IMR-90 (cell line): ENCODE data around the gene ZBTB1. TPM values are rescaled to one million over a fixed set of nuclear protein-coding genes. Genes with fewer than 3 reads are reported as not detected.

ENCODE experiments used
- ATAC-seq: fragments of 200-7000 bp; cut with Tn5 transposase; 2 replicates; pipeline ENCODE4 v1.9.1; 2020; ENCODE audit warnings: low read depth, mild to moderate bottlenecking, moderate library complexity
- BruUV-seq: library from RNA; stranded (reverse); fragments of 400-500 nt; replicated peaks from 2 replicates; lab custom pipeline; 2021; lab: Mats Ljungman, UMichigan
- CTCF ChIA-PET: fragments of 300-600 bp; formaldehyde crosslinking; extraction: SDS; loops from one replicate; lab custom pipeline; 2021; ENCODE audit warnings: antibody characterized with exemption; lab: Yijun Ruan, JAX
- POLR2A ChIA-PET: fragments of 300-600 bp; sonication (Branson Sonifier 250); formaldehyde crosslinking; loops from one replicate; lab custom pipeline; 2022; ENCODE audit warnings: antibody characterized with exemption; ENCODE audit not compliant: unreplicated experiment; lab: Charles Lee
- DNase-seq: peaks from one replicate; pipeline ENCODE4 v3.0.0; 2013
- H2AFZ ChIP-seq: replicated peaks from 2 replicates; pipeline ENCODE3; 2013; ENCODE audit warnings: low read length, mild to moderate bottlenecking; ENCODE audit not compliant: poor library complexity
- H2AK5ac ChIP-seq: 2 replicates; pipeline ENCODE4 v1.6.1; 2013; ENCODE audit warnings: low read depth, low read length, inconsistent platforms
- H2AK9ac ChIP-seq: replicated peaks from 2 replicates; pipeline ENCODE3; 2013; ENCODE audit warnings: mild to moderate bottlenecking, low read depth, low read length, moderate library complexity; ENCODE audit not compliant: poor library complexity
- H2BK120ac ChIP-seq: 2 replicates; pipeline ENCODE4 v1.6.1; 2013; ENCODE audit warnings: low read depth, low read length, inconsistent platforms
- H2BK15ac ChIP-seq: 3 replicates; pipeline ENCODE4 v1.6.1; 2013; ENCODE audit warnings: low read depth, low read length, inconsistent platforms
- H2BK20ac ChIP-seq: 2 replicates; pipeline ENCODE4 v1.6.1; 2013; ENCODE audit warnings: low read depth, mild to moderate bottlenecking, inconsistent platforms, low read length, moderate library complexity
- H2BK5ac ChIP-seq: 2 replicates; pipeline ENCODE4 v1.6.1; 2013; ENCODE audit warnings: mild to moderate bottlenecking, low read depth, low read length, inconsistent platforms; ENCODE audit not compliant: poor library complexity, severe bottlenecking
- H3K14ac ChIP-seq: replicated peaks from 2 replicates; pipeline ENCODE4 v1.6.1; 2013; ENCODE audit warnings: low read depth, low read length, inconsistent platforms
- H3K18ac ChIP-seq: 2 replicates; pipeline ENCODE4 v1.6.1; 2013; ENCODE audit warnings: low read depth, low read length, control low read depth
- H3K23ac ChIP-seq: 2 replicates; pipeline ENCODE4 v1.6.1; 2013; ENCODE audit warnings: low read depth, low read length, inconsistent platforms
- H3K27ac ChIP-seq: 2 replicates; pipeline ENCODE4 v1.5.1; 2013; ENCODE audit warnings: mild to moderate bottlenecking, control low read depth, low read length; ENCODE audit not compliant: insufficient read depth
- H3K27me3 ChIP-seq: 2 replicates; pipeline ENCODE4 v1.6.1; 2013; ENCODE audit warnings: low read length; ENCODE audit not compliant: control insufficient read depth, insufficient read depth
- H3K36me3 ChIP-seq: 2 replicates; pipeline ENCODE4 v1.6.1; 2013; ENCODE audit warnings: low read length, mixed read lengths; ENCODE audit not compliant: control insufficient read depth, insufficient read depth
- H3K4ac ChIP-seq: 2 replicates; pipeline ENCODE4 v1.6.1; 2013; ENCODE audit warnings: low read depth, low read length, inconsistent platforms
- H3K4me1 ChIP-seq: 2 replicates; pipeline ENCODE4 v1.6.1; 2013; ENCODE audit warnings: low read length, mixed read lengths; ENCODE audit not compliant: control insufficient read depth, insufficient read depth
- H3K4me2 ChIP-seq: 2 replicates; pipeline ENCODE4 v1.6.1; 2013; ENCODE audit warnings: low read depth, mild to moderate bottlenecking, control low read depth, low read length, moderate library complexity
- H3K4me3 ChIP-seq: 2 replicates; pipeline ENCODE4 v1.5.1; 2013; ENCODE audit warnings: low read depth, mild to moderate bottlenecking, control low read depth, low read length, moderate library complexity; ENCODE audit not compliant: insufficient read depth
- H3K56ac ChIP-seq: 2 replicates; pipeline ENCODE4 v1.6.1; 2013; ENCODE audit warnings: low read length, inconsistent platforms; ENCODE audit not compliant: insufficient read depth; ENCODE audit errors: extremely low read depth
- H3K79me1 ChIP-seq, 2 experiments: 2 replicates each; pipeline ENCODE4 v1.6.1; 2013; ENCODE audit warnings: low read length in 2 of 2, inconsistent platforms in 1 of 2, low read depth in 1 of 2
- H3K9ac ChIP-seq: 2 replicates; pipeline ENCODE4 v1.6.1; 2013; ENCODE audit warnings: low read depth, low read length, control low read depth
- H3K9me1 ChIP-seq: 2 replicates; pipeline ENCODE4 v1.6.1; 2013; ENCODE audit warnings: low read length, inconsistent platforms; ENCODE audit not compliant: insufficient read depth
- H3K9me3 ChIP-seq: 2 replicates; pipeline ENCODE4 v1.6.1; 2013; ENCODE audit warnings: low read length; ENCODE audit not compliant: control insufficient read depth, insufficient read depth
- H4K20me1 ChIP-seq: 2 replicates; pipeline ENCODE4 v1.6.1; 2013; ENCODE audit warnings: low read length, inconsistent platforms; ENCODE audit not compliant: insufficient read depth
- H4K5ac ChIP-seq: 2 replicates; pipeline ENCODE4 v1.6.1; 2013; ENCODE audit warnings: mild to moderate bottlenecking, low read depth, low read length, control low read depth
- H4K8ac ChIP-seq, 2 experiments: 2 replicates each; pipeline ENCODE4 v1.6.1; 2013; ENCODE audit warnings: low read depth in 2 of 2, low read length in 2 of 2, control low read depth in 1 of 2, inconsistent platforms in 1 of 2
- H4K91ac ChIP-seq: 2 replicates; pipeline ENCODE4 v1.6.1; 2013; ENCODE audit warnings: low read depth, low read length, inconsistent platforms; ENCODE audit not compliant: insufficient read depth
- CEBPB ChIP-seq: IDR thresholded peaks from 2 replicates; pipeline ENCODE4 v1.6.1; 2012; ENCODE audit warnings: low read depth, low read length, improper control_type of control experiment
- MAFK ChIP-seq: IDR thresholded peaks from 2 replicates; pipeline ENCODE4 v1.6.1; 2012; ENCODE audit warnings: low read depth, low read length, improper control_type of control experiment
- MAZ ChIP-seq: IDR thresholded peaks from 2 replicates; pipeline ENCODE4 v1.6.1; 2012; ENCODE audit warnings: low read depth, mild to moderate bottlenecking, low read length, improper control_type of control experiment, moderate library complexity, borderline replicate concordance
- RAD21 ChIP-seq: IDR thresholded peaks from 2 replicates; pipeline ENCODE4 v1.6.1; 2012; ENCODE audit warnings: low read length, improper control_type of control experiment
- RCOR1 ChIP-seq: IDR thresholded peaks from 2 replicates; pipeline ENCODE4 v1.6.1; 2012; ENCODE audit warnings: mild to moderate bottlenecking, low read length, improper control_type of control experiment; ENCODE audit not compliant: insufficient replicate concordance
- RFX5 ChIP-seq: IDR thresholded peaks from 2 replicates; pipeline ENCODE4 v1.8.0; 2012; ENCODE audit warnings: low read depth, mild to moderate bottlenecking, low read length, moderate library complexity
- WGBS, 2 experiments: methylation state at CpG; one replicate each; pipeline versions ENCODE4 v1.1.5 to v1.1.7; 2013; ENCODE audit warnings: missing lambda C conversion rate in 2 of 2; ENCODE audit not compliant: insufficient read length in 1 of 2; ENCODE audit errors: extremely low coverage in 2 of 2; 5-methylcytosine and 5-hydroxymethylcytosine counted together
- dilution Hi-C: fragments of 300-500 bp; cut with HindIII; formaldehyde crosslinking; loops from one replicate; pipeline ENCODE4 v1.14.3; 2018; ENCODE audit warnings: low sequenced_read_pairs; ENCODE audit not compliant: unreplicated experiment
- in situ Hi-C: fragments of 300-500 bp; cut with MboI; formaldehyde crosslinking; loops from 3 replicates; pipeline ENCODE4 v1.14.3; 2019; ENCODE audit warnings: low sequenced_read_pairs, inconsistent platforms, mixed read lengths
- intact Hi-C: fragments of 100-400 bp; cut with micrococcal nuclease; formaldehyde crosslinking; loops from 2 replicates; pipeline ENCODE4 v1.10.0; 2022
- polyA plus RNA-seq, 3 experiments: library from polyadenylated mRNA; depleted of rRNA; stranded (reverse); fragments of >200 nt; gene quantifications; 2 replicates each; pipeline ENCODE4 v1.2.3, GENCODE V29; 2012; ENCODE audit warnings: low replicate concordance in 1 of 3
- total RNA-seq: library from RNA; depleted of rRNA; stranded (reverse); fragments of >200 nt; gene quantifications from 2 replicates; pipeline ENCODE4 v1.2.3, GENCODE V29; 2012
- TF ChIP-seq, protein P1 (sequence below): fragments of 150-350 bp; IDR thresholded peaks from 2 replicates; pipeline ENCODE4 v1.6.1; 2016; ENCODE audit warnings: low read depth, mild to moderate bottlenecking, low read length, moderate library complexity, borderline replicate concordance

ZBTB1 gene
- total and polyA plus RNA-seq, 2 of the 4 experiments (the other 2 are of a cell fraction): 19.0 to 37.3 TPM

DNA sequence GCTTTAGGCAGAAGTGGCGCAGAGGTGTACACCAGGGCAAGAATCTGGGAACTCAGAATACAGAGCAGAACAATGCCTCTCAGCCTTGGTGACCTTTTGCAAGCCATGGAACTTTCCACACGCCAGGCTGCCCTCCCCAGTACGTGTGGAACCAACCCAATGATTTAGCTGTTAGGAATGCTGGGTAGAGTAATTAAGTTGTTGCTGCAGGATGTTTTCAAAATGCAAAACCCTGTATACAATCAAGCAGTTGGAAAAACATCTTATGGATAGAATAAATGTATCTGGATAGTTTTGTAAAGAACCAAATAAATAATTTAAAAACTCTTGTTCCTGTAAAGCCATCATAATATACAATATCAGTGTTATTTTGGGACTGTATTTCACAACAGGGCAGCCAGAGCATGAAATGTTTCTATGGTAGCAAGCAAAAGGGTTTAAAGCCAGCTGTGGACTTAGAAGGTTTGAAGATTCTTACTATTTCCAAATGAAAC, 64.6 kb downstream of the ZBTB1 start:
- no peak overlapping the region for H3K56ac ChIP-seq
- H2AK9ac ChIP-seq: no peak overlapping the region
- peak overlapping the region; percentile 79 for H2BK5ac ChIP-seq
- no peak overlapping the region for H4K5ac ChIP-seq
- H3K4me2 ChIP-seq: peak overlapping the region; percentile 5
- H3K4me3 ChIP-seq: no peak overlapping the region
- no peaks in the 10 kb centered on the region for H3K9me3 ChIP-seq
- no peak overlapping the region for H4K91ac ChIP-seq
- no peak overlapping the region for H3K4ac ChIP-seq
- H2BK120ac ChIP-seq: peak overlapping the region; percentile 44; the same call in 1 of the 2 replicates
- no peak for TF ChIP-seq RCOR1
- peak; percentile 38; the same call in 1 of the 2 replicates for TF ChIP-seq MAZ
- peak; percentile 87 for TF ChIP-seq CEBPB
- TF ChIP-seq, protein P1, sequence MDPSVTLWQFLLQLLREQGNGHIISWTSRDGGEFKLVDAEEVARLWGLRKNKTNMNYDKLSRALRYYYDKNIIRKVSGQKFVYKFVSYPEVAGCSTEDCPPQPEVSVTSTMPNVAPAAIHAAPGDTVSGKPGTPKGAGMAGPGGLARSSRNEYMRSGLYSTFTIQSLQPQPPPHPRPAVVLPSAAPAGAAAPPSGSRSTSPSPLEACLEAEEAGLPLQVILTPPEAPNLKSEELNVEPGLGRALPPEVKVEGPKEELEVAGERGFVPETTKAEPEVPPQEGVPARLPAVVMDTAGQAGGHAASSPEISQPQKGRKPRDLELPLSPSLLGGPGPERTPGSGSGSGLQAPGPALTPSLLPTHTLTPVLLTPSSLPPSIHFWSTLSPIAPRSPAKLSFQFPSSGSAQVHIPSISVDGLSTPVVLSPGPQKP: no peak
- TF ChIP-seq RAD21: no peak
- no peak for TF ChIP-seq RFX5
- TF ChIP-seq MAFK: no peak
- no peak overlapping the region for H3K9ac ChIP-seq
- peak overlapping the region; percentile 64; the same call in 1 of the 2 replicates for H2BK20ac ChIP-seq
- in situ Hi-C loops (no loop called here), dilution Hi-C loops (no loop called here), intact Hi-C loops (no loop called here)
- CTCF ChIA-PET: interaction anchor here (0.6 to 1.2 kb wide), 4 partner anchors 11 to 323 kb away, joined by 3 to 4 read pairs (median 3); no protein-coding TSS in a partner anchor
- POLR2A ChIA-PET: interaction anchor here (0.7 kb wide), 1 partner anchor 75 kb away, joined by 3 read pairs; no protein-coding TSS in a partner anchor
- no peak overlapping the region for H4K8ac ChIP-seq
- 0 out of 3 replicates have a peak overlapping the region, but pooled peaks have one; percentile 1 for H2BK15ac ChIP-seq
- no peak overlapping the region for H3K18ac ChIP-seq
- no peaks in the 10 kb centered on the region for H3K79me1 ChIP-seq
- no peaks in the 10 kb centered on the region; the same call in 1 of the 2 replicates for H3K9me1 ChIP-seq
- no peaks in the 10 kb centered on the region for H4K20me1 ChIP-seq
- peak overlapping the region; percentile 10; the same call in 1 of the 2 replicates for H3K27ac ChIP-seq
- H3K27me3 ChIP-seq: no peaks in the 10 kb centered on the region
- peaks cover 8% of the 10 kb centered on the region for H3K4me1 ChIP-seq
- peak; percentile 61 for DNase-seq
- no peaks in the 10 kb centered on the region for H3K36me3 ChIP-seq
- no TSS peak for BruUV-seq
- no peak overlapping the region for H3K14ac ChIP-seq
- peak overlapping the region; percentile 7 for H2AFZ ChIP-seq
- H3K23ac ChIP-seq: no peak overlapping the region
- ATAC-seq: peak; percentile 86
- no peak overlapping the region for H2AK5ac ChIP-seq
- WGBS, 2 experiments: 17% methylated on average over 1 of the region's 3 CpGs; no CpG with 5 or more reads in 1 of the 2 experiments
